Adrenal gland (tissue), 5 donors: ENCODE data around the gene TSPAN4.

Source experiments
- CTCF ChIP-seq, 6 experiments: fragments of 450-650 bp in 4 of 6; fragments of 200-600 bp in 2 of 6; sonication (generic) in 1 of 6; IDR thresholded peaks; 1 replicate in 5 of 6; 2 replicates in 1 of 6; pipeline versions ENCODE4 v1.5.1 to v1.8.0; 2016 to 2021; ENCODE audit warnings: antibody characterized with exemption in 6 of 6, mild to moderate bottlenecking in 2 of 6, moderate library complexity in 1 of 6
- POLR2A ChIP-seq, 2 donors: fragments of 450-650 bp; IDR thresholded peaks; one replicate each; pipeline ENCODE4 v1.6.1; 2017; ENCODE audit warnings: antibody characterized with exemption in 2 of 2, mild to moderate bottlenecking in 2 of 2, moderate library complexity in 1 of 2
- donor health status: DM: no; HTN: no; CAD: no.

DNA sequence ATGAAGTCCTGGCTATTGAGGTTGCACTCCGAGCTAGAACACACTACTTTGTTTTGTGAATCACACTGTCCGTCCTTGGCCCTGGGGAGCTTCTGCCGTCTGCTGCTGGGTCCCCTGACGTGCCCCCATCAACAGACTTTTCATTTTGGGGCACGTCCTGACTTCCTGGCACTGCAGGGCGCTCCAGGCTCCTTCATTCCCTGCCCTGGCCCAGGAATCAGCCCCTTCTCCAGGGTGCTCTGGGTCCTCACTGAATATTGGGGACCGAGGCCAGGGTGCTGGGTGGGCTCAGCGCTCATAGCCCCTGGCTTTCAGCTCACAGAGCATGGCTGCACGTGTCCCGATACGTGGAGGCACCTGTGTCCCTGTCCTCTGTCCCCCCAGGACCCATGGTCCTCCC is 22.2 kb downstream of the TSPAN4 start:
- TF ChIP-seq POLR2A (IDR thresholded peaks at IDR 0.05): no peak
- TF ChIP-seq CTCF (IDR thresholded peaks at IDR 0.05): no peak
